ENCODE data around the gene GINM1. TPM values are rescaled to one million over a fixed set of nuclear protein-coding genes. Genes with fewer than 3 reads are reported as not detected.

Gene GINM1
- total and polyA plus RNA-seq, 9 of the 15 experiments (the other 6 are each of a cell fraction or from before 2014, with no cell fraction given), result 5.0 to 19.3 (median 14.2) TPM

GRCh38 chr6:149566410-149567193 is 427 bp downstream of the GINM1 start (continued):
- TF ChIP-seq ZNF586 (CRISPR knock-in tag; conservative IDR thresholded peaks at IDR 0.05) (no peak), RBBP5 (IDR thresholded peaks at IDR 0.05; ENCODE audit: borderline replicate concordance, insufficient read depth, low read length, poor library complexity, severe bottlenecking) (peak; percentile 94), E2F3 (CRISPR knock-in tag; IDR thresholded peaks at IDR 0.05) (no peak), TFAM (CRISPR knock-in tag; conservative IDR thresholded peaks at IDR 0.05) (no peak), GATA2 (CRISPR knock-in tag; IDR thresholded peaks at IDR 0.05) (no peak), ZNF12 (CRISPR knock-in tag; IDR thresholded peaks at IDR 0.05) (peak; percentile 91), ZNF197 (CRISPR knock-in tag; IDR thresholded peaks at IDR 0.05; ENCODE audit: low read depth) (no peak), TEAD1 (CRISPR knock-in tag; IDR thresholded peaks at IDR 0.05) (peak in 1 of 2 experiments; percentile 67; a peak in 1 of 4 replicates), PBX2 (CRISPR knock-in tag; IDR thresholded peaks at IDR 0.05; ENCODE audit: low read depth) (no peak), PBX2 (tag; conservative IDR thresholded peaks at IDR 0.05; ENCODE audit: low read depth) (no peak), ZNF24 (IDR thresholded peaks at IDR 0.05) (no peak), ARNT (IDR thresholded peaks at IDR 0.05) (no peak), SIN3B (IDR thresholded peaks at IDR 0.05; ENCODE audit: low read depth) (no peak), CREB1 (IDR thresholded peaks at IDR 0.05) (no peak), CREB1 (CRISPR knock-in tag; IDR thresholded peaks at IDR 0.05) (peak; percentile 45; the same call in 1 of the 2 replicates), TFE3 (CRISPR knock-in tag; IDR thresholded peaks at IDR 0.05) (no peak), POLR2G (IDR thresholded peaks at IDR 0.05; ENCODE audit: low read depth, low read length) (peak; percentile 93), MLLT1 (IDR thresholded peaks at IDR 0.05) (no peak), SMAD4 (CRISPR knock-in tag; conservative IDR thresholded peaks at IDR 0.05) (0 out of 2 replicates have a peak, but pooled peaks have one; percentile 43), SRF (CRISPR knock-in tag; IDR thresholded peaks at IDR 0.05) (no peak), ZNF644 (tag; IDR thresholded peaks at IDR 0.05; ENCODE audit: low read depth) (no peak), HOXB6 (CRISPR knock-in tag; IDR thresholded peaks at IDR 0.05; ENCODE audit: borderline replicate concordance) (no peak), FOXK1 (CRISPR knock-in tag; IDR thresholded peaks at IDR 0.05; ENCODE audit: borderline replicate concordance) (peak; percentile 69)

Data from K562 (cell line).